ENCODE data around the gene RAB1B. TPM values are rescaled to one million over a fixed set of nuclear protein-coding genes. Genes with fewer than 3 reads are reported as not detected.
"Not testable (repeated sequence)": the region's sequence is repeated elsewhere in the genome, so short reads cannot be mapped to it uniquely, and the experiment has no call there.

Gene RAB1B
- total RNA-seq, 1 donor from 2014 or later = 164 TPM

DNA sequence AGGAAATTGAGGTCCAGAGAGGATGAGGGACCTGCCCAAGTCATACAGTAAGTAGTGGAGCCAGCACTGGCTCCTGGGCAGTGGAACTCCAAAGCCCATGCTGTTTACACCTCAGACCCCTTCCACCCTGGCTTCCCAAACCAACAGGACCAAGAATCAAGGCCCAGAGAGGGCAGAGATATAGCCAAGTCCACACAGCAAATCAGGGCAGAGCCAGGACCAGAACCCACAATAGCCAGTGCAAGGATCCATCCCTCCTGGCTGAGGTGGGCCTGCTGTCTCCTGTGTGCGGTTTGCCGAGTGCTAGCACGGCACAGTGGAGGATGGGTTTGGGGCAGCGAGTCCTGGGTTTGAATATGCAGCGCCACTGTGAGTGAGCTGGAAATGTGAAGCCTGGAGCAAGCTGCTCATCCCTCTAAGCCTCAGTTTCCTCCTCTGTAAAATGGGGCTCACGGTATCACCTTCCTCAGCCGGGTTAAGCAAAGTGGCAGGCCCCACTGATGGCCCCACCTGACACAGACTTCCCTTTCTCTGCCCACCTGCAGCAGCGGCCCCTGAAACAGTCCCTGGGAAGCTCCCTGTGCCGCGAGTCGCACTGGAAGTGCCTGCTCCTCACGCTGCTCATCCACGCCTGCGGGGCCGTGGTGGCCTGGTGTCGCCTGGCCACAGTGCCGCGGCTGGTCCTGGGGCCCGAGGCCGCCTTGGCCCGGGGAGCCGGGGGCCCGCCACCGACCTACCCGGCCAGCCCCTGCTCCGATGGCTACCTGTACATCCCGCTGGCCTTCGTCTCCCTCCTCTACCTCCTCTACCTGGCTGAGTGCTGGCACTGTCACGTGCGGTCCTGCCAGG lies 25.6 kb downstream of the RAB1B start:
- intact Hi-C loops (cut with micrococcal nuclease) = no loop called here

GRCh38 chr11:66294626-66295620 lies 26.5 kb downstream of the RAB1B start:
- intact Hi-C loops (cut with micrococcal nuclease) = no loop called here

- intact Hi-C loops (cut with micrococcal nuclease) = no loop called here
These were observed 29.2 kb downstream of the RAB1B start for GRCh38 chr11:66297610-66298009.

GRCh38 chr11:66299186-66299585 lies 30.7 kb downstream of the RAB1B start:
- intact Hi-C loops (cut with micrococcal nuclease) = no loop called here

DNA sequence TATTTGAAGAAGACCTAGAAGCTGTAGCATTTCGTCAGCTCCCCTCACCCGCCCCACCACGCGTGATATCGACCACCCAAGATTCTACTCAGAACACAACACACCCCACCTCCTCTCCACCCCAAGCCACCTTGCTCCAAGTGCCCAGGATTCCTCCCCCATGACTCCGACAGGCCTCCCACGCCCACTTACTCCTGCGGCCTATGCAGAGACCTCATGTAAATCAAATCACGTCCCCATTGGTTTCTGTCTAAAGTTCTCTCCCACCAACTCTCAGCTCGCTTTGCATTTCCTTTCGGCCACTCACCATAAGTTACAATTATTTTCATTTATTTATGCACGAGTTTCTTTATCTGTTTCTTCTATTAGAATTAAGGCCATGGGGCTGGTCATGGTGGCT lies 34.2 kb downstream of the RAB1B start:
- intact Hi-C loops (cut with micrococcal nuclease) = no loop called here

DNA sequence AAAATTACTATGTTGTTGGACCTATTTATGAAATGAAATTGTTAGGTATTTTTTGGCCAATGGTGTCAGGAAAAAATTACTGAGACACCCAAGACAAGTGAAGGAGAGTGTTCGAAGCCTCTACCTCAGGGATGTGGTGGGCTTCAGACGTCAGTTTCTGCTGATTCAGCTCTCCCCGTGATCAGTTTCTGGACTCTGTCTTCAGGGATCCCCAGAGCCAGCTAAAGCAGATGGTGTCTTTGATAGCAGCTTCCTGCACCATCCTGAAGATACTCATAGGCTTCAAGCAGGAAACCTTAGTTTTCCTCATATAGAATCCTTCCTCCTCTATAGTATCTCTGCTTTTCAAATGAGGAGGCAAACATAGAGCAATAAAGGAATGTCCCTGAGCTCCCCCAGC lies 41.0 kb downstream of the RAB1B start:
- intact Hi-C loops (cut with micrococcal nuclease) = no loop called here

- intact Hi-C loops (cut with micrococcal nuclease) = no loop called here
These were observed 41.9 kb downstream of the RAB1B start for GRCh38 chr11:66310324-66310723.

- intact Hi-C loops (cut with micrococcal nuclease) = not testable (repeated sequence)
These were observed 42.5 kb downstream of the RAB1B start for GRCh38 chr11:66310803-66311440.

GRCh38 chr11:66311470-66311964 lies 43.1 kb downstream of the RAB1B start:
- intact Hi-C loops (cut with micrococcal nuclease) = no loop called here

GRCh38 chr11:66311965-66312548 lies 43.6 kb downstream of the RAB1B start:
- intact Hi-C loops (cut with micrococcal nuclease) = loop anchor here (1.0 to 2.0 kb wide), 14 partner anchors 9 to 647 kb away; partner anchors contain the start of genes BRMS1, PC, PELI3 and RAB1B

GRCh38 chr11:66312549-66313320 lies 44.3 kb downstream of the RAB1B start:
- intact Hi-C loops (cut with micrococcal nuclease) = loop anchor here (1.0 to 2.0 kb wide), 14 partner anchors 9 to 646 kb away; partner anchors contain the start of genes BRMS1, PC, PELI3 and RAB1B

DNA sequence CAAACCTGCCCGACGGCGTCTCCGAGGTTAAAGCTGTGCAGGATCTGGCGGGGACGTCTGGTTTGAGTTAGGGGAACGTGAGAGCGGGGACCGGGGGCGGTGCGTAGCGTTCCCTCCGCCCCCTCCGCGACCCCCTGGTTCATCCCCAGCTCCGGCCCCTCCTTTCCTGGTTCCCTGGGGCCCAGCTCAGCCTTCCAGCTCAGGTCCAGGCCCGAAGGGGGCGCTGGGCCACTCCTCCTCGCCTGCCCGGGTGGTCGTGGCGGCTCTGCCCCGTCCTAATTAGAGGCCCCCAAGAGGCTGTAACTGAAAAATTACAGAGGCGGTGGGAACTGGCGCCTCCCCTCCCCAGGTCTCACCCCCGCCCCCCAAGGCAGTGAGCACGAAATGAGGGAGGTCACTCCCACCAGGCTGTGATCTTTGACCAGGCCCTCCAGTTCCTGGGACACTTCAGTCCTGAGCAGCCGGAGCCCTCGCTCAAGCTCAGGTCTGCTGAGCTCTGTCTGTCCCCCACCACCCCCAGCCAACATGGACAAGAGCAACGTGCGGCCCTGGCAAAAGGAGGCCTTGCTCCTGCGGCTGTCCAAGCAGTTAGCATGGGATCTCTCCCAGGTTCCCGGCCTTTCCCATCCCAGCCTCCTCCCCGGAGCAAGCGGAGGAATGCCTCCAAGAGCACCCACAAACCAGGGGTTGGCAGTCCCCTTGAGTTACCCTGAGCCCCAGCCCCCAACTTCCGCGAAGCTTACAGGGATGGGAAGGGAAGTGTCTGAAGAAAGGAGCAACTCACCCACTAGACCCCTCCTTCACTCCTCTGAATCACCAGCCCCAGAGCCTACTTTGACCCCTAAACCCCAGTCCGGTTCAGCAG lies 45.1 kb downstream of the RAB1B start:
- intact Hi-C loops (cut with micrococcal nuclease) = loop anchor here (2.0 kb wide), 1 partner anchor 645 kb away; the partner anchor contains the start of gene PC

- intact Hi-C loops (cut with micrococcal nuclease) = no loop called here
These were observed 45.7 kb downstream of the RAB1B start for GRCh38 chr11:66314186-66314501.

DNA sequence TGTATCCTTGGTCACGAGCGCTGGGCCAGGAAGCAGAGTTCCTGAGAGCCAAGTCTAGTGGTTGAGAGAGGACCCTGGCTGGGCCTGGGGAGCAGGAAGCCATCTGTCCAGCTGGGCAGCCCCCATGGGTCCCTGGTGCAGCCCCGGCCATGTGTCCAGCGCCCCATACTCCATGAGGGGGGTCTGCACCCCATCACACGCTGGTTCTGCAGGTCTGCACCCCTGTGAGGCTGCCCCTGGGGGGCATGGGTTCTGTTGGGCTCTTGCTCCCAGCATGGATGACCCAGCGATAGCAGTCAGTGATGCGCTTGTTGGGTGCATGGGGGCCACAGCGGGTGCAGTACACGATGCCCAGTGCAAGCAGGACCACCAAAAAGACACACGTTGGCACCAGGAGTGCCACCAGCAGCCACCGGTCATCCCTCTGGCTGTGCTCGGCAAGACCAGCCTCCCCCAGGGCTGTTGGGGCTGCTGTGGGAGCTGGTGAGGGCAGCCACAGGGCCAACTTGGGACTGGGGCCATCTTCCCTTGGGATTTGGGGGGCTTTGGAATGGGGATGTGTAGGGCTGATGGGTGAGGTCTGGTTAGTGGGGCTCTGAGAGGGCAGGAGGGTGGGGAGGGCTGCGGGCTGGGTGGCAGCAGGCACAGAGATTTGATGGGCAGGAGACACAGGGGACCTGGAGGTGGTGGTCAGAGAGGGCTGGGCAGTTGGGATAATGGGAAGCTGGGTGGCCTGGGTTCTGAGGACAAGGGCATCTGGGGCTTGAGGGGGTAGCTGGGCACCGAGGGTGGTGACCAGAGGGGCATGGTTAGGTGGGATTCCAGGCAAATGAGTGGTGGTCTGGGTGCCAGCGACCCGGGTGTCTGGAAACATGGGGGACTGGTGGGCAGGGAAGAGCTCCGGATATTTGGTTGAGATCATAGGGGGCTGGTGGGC lies 46.4 kb downstream of the RAB1B start:
- intact Hi-C loops (cut with micrococcal nuclease) = no loop called here

DNA sequence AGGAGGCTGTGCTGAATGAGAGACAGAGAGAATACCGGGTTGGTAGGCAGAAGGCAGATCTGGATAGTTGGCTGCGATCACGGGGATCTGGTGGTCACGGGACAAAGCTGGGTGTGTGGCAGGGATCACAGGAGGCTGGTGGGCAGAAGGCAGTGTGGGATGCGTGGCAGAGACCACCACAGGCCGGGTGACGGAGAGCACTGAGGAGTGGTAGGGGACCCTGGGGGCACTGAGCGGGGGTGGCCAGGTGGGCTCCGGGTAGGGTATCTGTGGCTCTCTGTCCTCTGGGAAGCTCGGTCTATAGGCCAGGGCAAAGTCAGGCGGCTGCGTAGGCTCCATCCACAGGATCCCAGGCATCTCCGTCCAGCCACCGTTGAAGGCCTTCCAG lies 47.1 kb downstream of the RAB1B start:
- intact Hi-C loops (cut with micrococcal nuclease) = no loop called here

GRCh38 chr11:66315921-66316811 lies 47.7 kb downstream of the RAB1B start:
- intact Hi-C loops (cut with micrococcal nuclease) = no loop called here

DNA sequence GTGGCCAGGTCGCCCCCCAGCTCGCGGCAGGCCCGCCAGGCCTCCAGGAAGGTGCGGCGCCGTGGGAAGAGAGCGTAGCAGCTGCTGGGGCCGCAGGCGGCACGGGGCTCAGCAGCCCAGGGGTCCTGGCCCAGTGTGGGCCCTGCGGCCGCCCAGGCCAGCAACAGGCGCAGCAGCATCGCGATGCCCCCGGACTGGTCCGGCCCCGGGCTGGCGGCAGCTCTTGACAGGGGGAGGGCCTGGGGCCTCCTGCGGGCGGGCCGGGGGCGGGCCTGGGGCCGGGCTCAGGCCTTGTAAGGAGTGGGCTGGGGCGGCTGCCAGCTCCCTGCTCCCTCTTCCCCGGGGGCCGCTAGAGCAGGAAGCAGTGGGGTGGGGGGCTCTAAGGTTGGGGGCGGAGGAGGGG lies 48.4 kb downstream of the RAB1B start, which contains the start of gene CD248:
Gene CD248, minus strand, starts transcription at position 196 of the 403 bp plus-strand sequence. Its CDS starts 17 bp downstream, at position 179.
- intact Hi-C loops (cut with micrococcal nuclease) = no loop called here
